ENCODE results near the gene NSMF. TPM values are rescaled to one million over a fixed set of nuclear protein-coding genes. Genes with fewer than 3 reads are reported as not detected.

The NSMF gene
- total RNA-seq, 2 donors from 2014 or later = 65.4 to 65.9 TPM

- H3K4me3 ChIP-seq = no peak overlapping the region
- TF ChIP-seq CTCF (IDR thresholded peaks at IDR 0.05) (no peak), POLR2A (IDR thresholded peaks at IDR 0.05) (no peak)
- WGBS, 2 donors = 88 to 90% methylated on average over 8 to 11 of the region's 20 CpGs
These were observed 33.6 kb upstream of the NSMF start for GRCh38 chr9:137492464-137493363.

GRCh38 chr9:137491735-137492432 lies 32.8 kb upstream of the NSMF start:
- H3K36me3 ChIP-seq (replicated peaks in 1 of 2; ENCODE audit: insufficient read depth in 1 of 2, low read depth in 2 of 2) = no peaks in the 10 kb centered on the region
- TF ChIP-seq POLR2A (IDR thresholded peaks at IDR 0.05) = no peak
- TF ChIP-seq CTCF (IDR thresholded peaks at IDR 0.05) = no peak
- no peak for DNase-seq
- WGBS, 2 donors = 91 to 95% methylated on average over 13 of the region's 13 CpGs
- H3K9me3 ChIP-seq = no peaks in the 10 kb centered on the region
- intact Hi-C loops (cut with DNase I) = no loop called here
- no peaks in the 10 kb centered on the region for H3K27me3 ChIP-seq
- H3K4me1 ChIP-seq = peaks cover 19% of the 10 kb centered on the region
- no peak overlapping the region for H3K4me3 ChIP-seq
- no peak overlapping the region for H3K27ac ChIP-seq
- ATAC-seq = no peak

More at GRCh38 chr9:137492464-137493363, 33.6 kb upstream of the NSMF start:
- ATAC-seq (no peak), DNase-seq (no peak)
- intact Hi-C loops (cut with DNase I) = no loop called here
- no peaks in the 10 kb centered on the region for H3K9me3 ChIP-seq
- no peak overlapping the region for H3K27ac ChIP-seq
- no peaks in the 10 kb centered on the region for H3K27me3 ChIP-seq
- no peaks in the 10 kb centered on the region for H3K36me3 ChIP-seq (replicated peaks in 1 of 2; ENCODE audit: insufficient read depth in 1 of 2, low read depth in 2 of 2)
- H3K4me1 ChIP-seq = peaks cover 10% of the 10 kb centered on the region

- no peak overlapping the region for H3K4me3 ChIP-seq
- no peaks in the 10 kb centered on the region for H3K27me3 ChIP-seq
- H3K36me3 ChIP-seq (replicated peaks in 1 of 2; ENCODE audit: insufficient read depth in 1 of 2, low read depth in 2 of 2) = no peaks in the 10 kb centered on the region
- ATAC-seq (no peak), DNase-seq (no peak)
- 88 to 91% methylated on average over 9 of the region's 9 CpGs for WGBS, 2 donors
- peaks cover 24% of the 10 kb centered on the region for H3K4me1 ChIP-seq
- no peak overlapping the region for H3K27ac ChIP-seq
- intact Hi-C loops (cut with DNase I) = no loop called here
- no peak for TF ChIP-seq POLR2A (IDR thresholded peaks at IDR 0.05)
- H3K9me3 ChIP-seq = no peaks in the 10 kb centered on the region
These were observed 31.5 kb upstream of the NSMF start for GRCh38 chr9:137490532-137491186.

GRCh38 chr9:137488906-137489305 lies 29.8 kb upstream of the NSMF start:
- no peak overlapping the region for H3K4me3 ChIP-seq
- no peaks in the 10 kb centered on the region for H3K9me3 ChIP-seq
- WGBS, 2 donors = 85 to 96% methylated on average over 5 to 6 of the region's 6 CpGs
- H3K4me1 ChIP-seq = peaks cover 24% of the 10 kb centered on the region
- H3K27ac ChIP-seq = no peak overlapping the region
- DNase-seq = no peak
- intact Hi-C loops (cut with DNase I) = no loop called here
- no peaks in the 10 kb centered on the region for H3K36me3 ChIP-seq (replicated peaks in 1 of 2; ENCODE audit: insufficient read depth in 1 of 2, low read depth in 2 of 2)
- H3K27me3 ChIP-seq = no peaks in the 10 kb centered on the region
- no peak for ATAC-seq
- TF ChIP-seq CTCF (IDR thresholded peaks at IDR 0.05) = no peak
- TF ChIP-seq POLR2A (IDR thresholded peaks at IDR 0.05) = no peak

GRCh38 chr9:137488327-137488653 lies 29.2 kb upstream of the NSMF start:
- H3K4me3 ChIP-seq = no peak overlapping the region
- DNase-seq = peak; percentile 82 to 92 (median 90)

More at GRCh38 chr9:137488327-137488653, 29.2 kb upstream of the NSMF start:
- Histone ChIP-seq H3K36me3 (replicated peaks in 1 of 2; ENCODE audit: insufficient read depth in 1 of 2, low read depth in 2 of 2) (no peaks in the 10 kb centered on the region), H3K9me3 (no peaks in the 10 kb centered on the region), H3K27me3 (no peaks in the 10 kb centered on the region), H3K27ac (peak overlapping the region; percentile 21 to 82 (median 60)), H3K4me1 (peaks cover 24% of the 10 kb centered on the region)
- TF ChIP-seq CTCF (IDR thresholded peaks at IDR 0.05) (no peak), POLR2A (IDR thresholded peaks at IDR 0.05) (no peak)
- intact Hi-C loops (cut with DNase I) = no loop called here
- peak; percentile 80 for ATAC-seq
- 41 to 54% methylated on average over 6 of the region's 6 CpGs for WGBS, 2 donors

Measured in body of pancreas (tissue), 4 donors.